SK-N-SH treated with all-trans-retinoic acid at 6 μM for 48 hours (cell line): ENCODE measurements around the gene RNF17.
"Not testable (repeated sequence)": the region's sequence is repeated elsewhere in the genome, so short reads cannot be mapped to it uniquely, and the experiment has no call there.

ENCODE experiments used
- ATAC-seq: fragments of 200-7000 bp; cut with Tn5 transposase; 3 replicates; pipeline ENCODE4 v1.9.1; 2020; ENCODE audit warnings: mild to moderate bottlenecking, moderate library complexity
- ARNTL ChIP-seq: fragments of 450-650 bp; formaldehyde crosslinking; IDR thresholded peaks from 2 replicates; pipeline ENCODE4 v1.5.0; 2020; ENCODE audit warnings: low read depth, mild to moderate bottlenecking, moderate library complexity, borderline replicate concordance
- BACH2 ChIP-seq: fragments of 250-450 bp; sonication (Bioruptor Pico); IDR thresholded peaks from 2 replicates; pipeline ENCODE4 v1.9.0; 2021; ENCODE audit warnings: mild to moderate bottlenecking, borderline replicate concordance
- CSDC2 ChIP-seq: fragments of 250-450 bp; sonication (Bioruptor Pico); IDR thresholded peaks from 2 replicates; pipeline ENCODE4 v1.5.0; 2020; ENCODE audit warnings: mild to moderate bottlenecking, moderate library complexity
- ESRRG ChIP-seq: fragments of 250-450 bp; sonication (Bioruptor Pico); IDR thresholded peaks from 2 replicates; pipeline ENCODE4 v1.6.1; 2021; ENCODE audit warnings: mild to moderate bottlenecking
- GLIS3 ChIP-seq: fragments of 250-450 bp; sonication (Bioruptor Pico); IDR thresholded peaks from 2 replicates; pipeline ENCODE4 v1.5.0; 2020; ENCODE audit warnings: mild to moderate bottlenecking, moderate library complexity
- ISL1 ChIP-seq: fragments of 250-450 bp; sonication (Bioruptor Pico); IDR thresholded peaks from 2 replicates; pipeline ENCODE4 v2.1.2; 2022; ENCODE audit warnings: mild to moderate bottlenecking, moderate library complexity
- OSR1 ChIP-seq: fragments of 250-450 bp; sonication (Bioruptor Pico); IDR thresholded peaks from 2 replicates; pipeline ENCODE4 v1.8.0; 2022; ENCODE audit warnings: moderate library complexity, mild to moderate bottlenecking, inconsistent platforms
- PPARA ChIP-seq: fragments of 250-450 bp; sonication (Bioruptor Pico); IDR thresholded peaks from 2 replicates; pipeline ENCODE4 v1.5.0; 2020; ENCODE audit warnings: mild to moderate bottlenecking, borderline replicate concordance
- RARB ChIP-seq: fragments of 250-450 bp; sonication (Bioruptor Pico); IDR thresholded peaks from 2 replicates; pipeline ENCODE4 v1.8.0; 2021; ENCODE audit warnings: mild to moderate bottlenecking, moderate library complexity
- SNAI2 ChIP-seq: fragments of 250-450 bp; sonication (Bioruptor Pico); IDR thresholded peaks from 2 replicates; pipeline ENCODE4 v1.5.0; 2020; ENCODE audit warnings: mild to moderate bottlenecking, moderate library complexity
- TCF4 ChIP-seq: fragments of 250-450 bp; sonication (Bioruptor Pico); IDR thresholded peaks from 2 replicates; pipeline ENCODE4 v1.8.0; 2021; ENCODE audit warnings: mild to moderate bottlenecking, moderate library complexity, borderline replicate concordance
- TOX ChIP-seq: fragments of 250-450 bp; sonication (Bioruptor Pico); IDR thresholded peaks from 2 replicates; pipeline ENCODE4 v1.8.0; 2021; ENCODE audit warnings: mild to moderate bottlenecking, moderate library complexity, borderline replicate concordance
- ZC3H10 ChIP-seq: fragments of 250-450 bp; sonication (Bioruptor Pico); IDR thresholded peaks from 2 replicates; pipeline ENCODE4 v1.5.1; 2021; ENCODE audit warnings: mild to moderate bottlenecking, moderate library complexity
- ZFP30 ChIP-seq: fragments of 450-650 bp; formaldehyde crosslinking; IDR thresholded peaks from 2 replicates; pipeline ENCODE4 v1.5.0; 2022; ENCODE audit warnings: mild to moderate bottlenecking, moderate library complexity
- ZNF70 ChIP-seq: fragments of 450-650 bp; formaldehyde crosslinking; IDR thresholded peaks from 2 replicates; pipeline ENCODE4 v1.5.0; 2020; ENCODE audit warnings: mild to moderate bottlenecking, moderate library complexity
- ZNF8 ChIP-seq: fragments of 450-650 bp; formaldehyde crosslinking; IDR thresholded peaks from 2 replicates; pipeline ENCODE4 v1.5.0; 2020; ENCODE audit warnings: mild to moderate bottlenecking, moderate library complexity
- TF ChIP-seq, protein P1 (sequence below): fragments of 250-450 bp; sonication (Bioruptor Pico); IDR thresholded peaks from 2 replicates; pipeline ENCODE4 v1.5.1; 2020; ENCODE audit warnings: low read depth, mild to moderate bottlenecking, moderate library complexity
- TF ChIP-seq, protein P2 (sequence below): fragments of 250-450 bp; sonication (Bioruptor Pico); IDR thresholded peaks from 2 replicates; pipeline ENCODE4 v1.8.0; 2021; ENCODE audit warnings: low read depth, mild to moderate bottlenecking, moderate library complexity, borderline replicate concordance
- TF ChIP-seq, protein P3 (sequence below): fragments of 250-450 bp; sonication (Bioruptor Pico); IDR thresholded peaks from 2 replicates; pipeline ENCODE4 v1.8.0; 2020; ENCODE audit warnings: mild to moderate bottlenecking, moderate library complexity, borderline replicate concordance
- TF ChIP-seq, protein P4 (sequence below): fragments of 250-450 bp; sonication (Bioruptor Pico); IDR thresholded peaks from 2 replicates; pipeline ENCODE4 v1.5.0; 2020; ENCODE audit warnings: mild to moderate bottlenecking, moderate library complexity

RNF17 gene

DNA sequence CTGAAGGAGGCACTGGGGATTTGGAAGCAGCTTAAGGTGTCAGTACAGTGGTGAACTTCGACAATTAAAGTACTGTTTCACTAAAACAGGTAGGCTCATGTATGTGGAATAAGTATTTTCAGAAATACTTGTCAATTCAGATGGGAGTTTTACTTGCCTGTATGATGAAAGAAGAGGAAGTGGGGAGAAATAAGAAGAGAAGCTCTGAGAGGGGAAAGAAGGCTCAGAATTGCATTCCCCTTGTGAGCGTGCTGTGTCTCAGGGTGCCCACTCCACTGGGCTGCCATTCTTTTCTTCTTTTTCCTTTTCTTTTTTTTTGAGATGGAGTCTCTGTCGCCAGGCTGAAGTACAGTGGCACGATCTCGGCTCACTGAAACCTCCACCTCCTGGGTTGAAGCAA, 38.6 kb upstream of the RNF17 start:
- ATAC-seq: no peak
- TF ChIP-seq ZNF70 (CRISPR knock-in tag): no peak

DNA sequence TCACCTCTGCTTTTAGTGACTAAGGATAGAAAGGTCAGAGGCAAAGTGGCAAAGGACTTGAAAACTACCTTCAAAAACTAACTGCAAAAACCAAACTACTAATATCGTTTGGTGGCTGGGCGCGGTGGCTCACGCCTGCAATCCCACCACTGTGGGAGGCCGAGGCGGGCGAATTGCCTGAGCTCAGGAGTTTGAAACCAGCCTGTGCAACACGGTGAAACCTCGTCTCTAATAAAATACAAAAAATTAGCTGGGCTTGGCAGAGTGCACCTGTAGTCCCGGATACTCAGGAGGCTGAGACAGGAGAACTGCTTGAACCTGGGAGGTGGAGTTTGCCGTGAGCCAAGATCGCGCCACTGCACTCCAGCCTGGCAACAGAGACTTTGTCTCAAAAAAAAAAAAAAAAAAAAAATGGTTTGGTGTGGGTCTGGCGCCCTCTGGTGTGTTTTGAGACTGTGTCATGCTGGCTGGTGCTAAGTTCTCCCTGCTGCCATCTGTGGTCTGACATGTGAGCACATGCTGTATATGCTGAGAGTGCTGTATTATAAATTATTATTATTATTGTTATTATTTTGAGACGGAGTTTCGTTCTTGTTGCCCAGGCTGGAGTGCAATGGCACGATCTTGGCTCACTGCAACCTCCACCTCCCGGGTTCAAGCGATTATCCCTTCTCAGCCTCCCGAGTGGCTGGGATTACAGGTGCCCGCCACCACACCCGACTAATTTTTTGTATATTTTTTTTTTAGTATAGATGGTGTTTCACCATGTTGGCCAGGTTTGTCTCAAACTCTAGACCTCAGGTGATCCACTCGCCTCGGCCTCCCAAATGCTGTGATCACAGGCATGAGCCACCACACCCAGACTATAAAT, 36.0 kb upstream of the RNF17 start:
- TF ChIP-seq TCF4 (CRISPR knock-in tag): no peak
- no peak for TF ChIP-seq OSR1 (CRISPR knock-in tag)
- no peak for TF ChIP-seq ARNTL (CRISPR knock-in tag)
- TF ChIP-seq PPARA (CRISPR knock-in tag): no peak
- no peak for TF ChIP-seq SNAI2
- TF ChIP-seq BACH2 (CRISPR knock-in tag): no peak
- no peak for TF ChIP-seq CSDC2
- no peak for TF ChIP-seq ZNF70 (CRISPR knock-in tag)
- TF ChIP-seq, protein P1, sequence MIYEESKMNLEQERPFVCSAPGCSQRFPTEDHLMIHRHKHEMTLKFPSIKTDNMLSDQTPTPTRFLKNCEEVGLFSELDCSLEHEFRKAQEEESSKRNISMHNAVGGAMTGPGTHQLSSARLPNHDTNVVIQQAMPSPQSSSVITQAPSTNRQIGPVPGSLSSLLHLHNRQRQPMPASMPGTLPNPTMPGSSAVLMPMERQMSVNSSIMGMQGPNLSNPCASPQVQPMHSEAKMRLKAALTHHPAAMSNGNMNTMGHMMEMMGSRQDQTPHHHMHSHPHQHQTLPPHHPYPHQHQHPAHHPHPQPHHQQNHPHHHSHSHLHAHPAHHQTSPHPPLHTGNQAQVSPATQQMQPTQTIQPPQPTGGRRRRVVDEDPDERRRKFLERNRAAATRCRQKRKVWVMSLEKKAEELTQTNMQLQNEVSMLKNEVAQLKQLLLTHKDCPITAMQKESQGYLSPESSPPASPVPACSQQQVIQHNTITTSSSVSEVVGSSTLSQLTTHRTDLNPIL (CRISPR knock-in tag): no peak
- no peak for TF ChIP-seq RARB (CRISPR knock-in tag)
- peak; percentile 100 for ATAC-seq

DNA sequence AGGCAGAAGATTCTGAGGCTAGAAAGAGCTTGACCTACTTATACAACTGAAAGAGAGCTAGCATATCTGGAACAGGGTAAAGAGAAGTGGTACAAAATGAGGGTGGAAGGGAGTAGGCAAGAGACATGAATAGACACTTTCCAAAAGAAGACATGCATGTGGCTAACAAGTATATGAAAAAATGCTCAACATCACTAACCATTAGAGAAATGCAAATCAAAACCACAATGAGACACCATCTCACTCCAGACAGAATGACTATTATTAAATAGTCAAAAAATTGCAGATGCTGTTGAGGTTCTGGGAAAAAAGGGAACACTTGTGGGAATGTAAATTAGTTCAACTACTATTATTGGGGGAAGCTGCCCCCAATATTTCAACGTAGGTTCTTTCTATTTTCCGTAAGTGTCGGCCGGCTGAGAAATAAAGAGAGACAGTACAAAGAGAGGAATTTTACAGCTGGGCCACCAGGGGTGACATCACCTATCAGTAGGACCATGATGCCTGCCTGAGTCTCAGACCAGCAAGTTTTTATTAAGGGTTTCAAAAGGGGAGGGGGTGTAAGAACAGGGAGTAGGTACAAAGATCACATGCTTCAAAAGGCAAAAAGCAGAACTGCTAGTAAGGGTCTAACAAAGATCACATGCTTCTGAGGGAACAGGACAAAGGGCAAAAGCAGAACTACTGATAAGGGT, 32.9 kb upstream of the RNF17 start:
- not testable (repeated sequence) for ATAC-seq

DNA sequence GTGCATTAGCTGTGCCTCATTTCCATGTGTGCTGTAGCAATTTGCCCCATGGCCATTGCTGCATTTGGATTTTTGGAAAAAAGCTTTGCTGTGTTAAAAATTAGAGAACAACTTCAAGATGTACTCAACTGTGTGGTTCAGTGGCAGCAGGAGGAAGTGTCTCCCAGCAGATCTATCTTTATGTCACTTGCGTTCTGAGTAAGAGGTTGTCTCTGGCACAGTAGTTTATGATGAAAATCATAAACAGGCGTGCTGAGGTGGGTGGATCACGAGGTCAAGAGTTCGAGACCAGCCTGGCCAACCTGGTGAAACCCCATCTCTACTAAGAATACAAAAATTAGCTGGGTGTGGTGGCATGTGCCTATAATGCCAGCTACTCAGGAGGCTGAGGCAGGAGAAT, 29.0 kb upstream of the RNF17 start:
- TF ChIP-seq RARB (CRISPR knock-in tag) (no peak), TCF4 (CRISPR knock-in tag) (no peak), ZC3H10 (no peak), OSR1 (CRISPR knock-in tag) (no peak), PPARA (CRISPR knock-in tag) (no peak), CSDC2 (no peak), ZFP30 (CRISPR knock-in tag) (no peak), GLIS3 (CRISPR knock-in tag) (no peak), TOX (CRISPR knock-in tag) (no peak), ESRRG (CRISPR knock-in tag) (no peak), ZNF70 (CRISPR knock-in tag) (no peak), ZNF8 (CRISPR knock-in tag) (no peak), ARNTL (CRISPR knock-in tag) (no peak), ISL1 (CRISPR knock-in tag) (no peak)
- TF ChIP-seq, protein P1 (CRISPR knock-in tag): no peak
- TF ChIP-seq, protein P2, sequence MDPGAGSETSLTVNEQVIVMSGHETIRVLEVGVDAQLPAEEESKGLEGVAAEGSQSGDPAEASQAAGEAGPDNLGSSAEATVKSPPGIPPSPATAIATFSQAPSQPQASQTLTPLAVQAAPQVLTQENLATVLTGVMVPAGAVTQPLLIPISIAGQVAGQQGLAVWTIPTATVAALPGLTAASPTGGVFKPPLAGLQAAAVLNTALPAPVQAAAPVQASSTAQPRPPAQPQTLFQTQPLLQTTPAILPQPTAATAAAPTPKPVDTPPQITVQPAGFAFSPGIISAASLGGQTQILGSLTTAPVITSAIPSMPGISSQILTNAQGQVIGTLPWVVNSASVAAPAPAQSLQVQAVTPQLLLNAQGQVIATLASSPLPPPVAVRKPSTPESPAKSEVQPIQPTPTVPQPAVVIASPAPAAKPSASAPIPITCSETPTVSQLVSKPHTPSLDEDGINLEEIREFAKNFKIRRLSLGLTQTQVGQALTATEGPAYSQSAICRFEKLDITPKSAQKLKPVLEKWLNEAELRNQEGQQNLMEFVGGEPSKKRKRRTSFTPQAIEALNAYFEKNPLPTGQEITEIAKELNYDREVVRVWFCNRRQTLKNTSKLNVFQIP (CRISPR knock-in tag): no peak
- TF ChIP-seq, protein P3, sequence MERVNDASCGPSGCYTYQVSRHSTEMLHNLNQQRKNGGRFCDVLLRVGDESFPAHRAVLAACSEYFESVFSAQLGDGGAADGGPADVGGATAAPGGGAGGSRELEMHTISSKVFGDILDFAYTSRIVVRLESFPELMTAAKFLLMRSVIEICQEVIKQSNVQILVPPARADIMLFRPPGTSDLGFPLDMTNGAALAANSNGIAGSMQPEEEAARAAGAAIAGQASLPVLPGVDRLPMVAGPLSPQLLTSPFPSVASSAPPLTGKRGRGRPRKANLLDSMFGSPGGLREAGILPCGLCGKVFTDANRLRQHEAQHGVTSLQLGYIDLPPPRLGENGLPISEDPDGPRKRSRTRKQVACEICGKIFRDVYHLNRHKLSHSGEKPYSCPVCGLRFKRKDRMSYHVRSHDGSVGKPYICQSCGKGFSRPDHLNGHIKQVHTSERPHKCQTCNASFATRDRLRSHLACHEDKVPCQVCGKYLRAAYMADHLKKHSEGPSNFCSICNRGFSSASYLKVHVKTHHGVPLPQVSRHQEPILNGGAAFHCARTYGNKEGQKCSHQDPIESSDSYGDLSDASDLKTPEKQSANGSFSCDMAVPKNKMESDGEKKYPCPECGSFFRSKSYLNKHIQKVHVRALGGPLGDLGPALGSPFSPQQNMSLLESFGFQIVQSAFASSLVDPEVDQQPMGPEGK (CRISPR knock-in tag): no peak
- TF ChIP-seq, protein P4, sequence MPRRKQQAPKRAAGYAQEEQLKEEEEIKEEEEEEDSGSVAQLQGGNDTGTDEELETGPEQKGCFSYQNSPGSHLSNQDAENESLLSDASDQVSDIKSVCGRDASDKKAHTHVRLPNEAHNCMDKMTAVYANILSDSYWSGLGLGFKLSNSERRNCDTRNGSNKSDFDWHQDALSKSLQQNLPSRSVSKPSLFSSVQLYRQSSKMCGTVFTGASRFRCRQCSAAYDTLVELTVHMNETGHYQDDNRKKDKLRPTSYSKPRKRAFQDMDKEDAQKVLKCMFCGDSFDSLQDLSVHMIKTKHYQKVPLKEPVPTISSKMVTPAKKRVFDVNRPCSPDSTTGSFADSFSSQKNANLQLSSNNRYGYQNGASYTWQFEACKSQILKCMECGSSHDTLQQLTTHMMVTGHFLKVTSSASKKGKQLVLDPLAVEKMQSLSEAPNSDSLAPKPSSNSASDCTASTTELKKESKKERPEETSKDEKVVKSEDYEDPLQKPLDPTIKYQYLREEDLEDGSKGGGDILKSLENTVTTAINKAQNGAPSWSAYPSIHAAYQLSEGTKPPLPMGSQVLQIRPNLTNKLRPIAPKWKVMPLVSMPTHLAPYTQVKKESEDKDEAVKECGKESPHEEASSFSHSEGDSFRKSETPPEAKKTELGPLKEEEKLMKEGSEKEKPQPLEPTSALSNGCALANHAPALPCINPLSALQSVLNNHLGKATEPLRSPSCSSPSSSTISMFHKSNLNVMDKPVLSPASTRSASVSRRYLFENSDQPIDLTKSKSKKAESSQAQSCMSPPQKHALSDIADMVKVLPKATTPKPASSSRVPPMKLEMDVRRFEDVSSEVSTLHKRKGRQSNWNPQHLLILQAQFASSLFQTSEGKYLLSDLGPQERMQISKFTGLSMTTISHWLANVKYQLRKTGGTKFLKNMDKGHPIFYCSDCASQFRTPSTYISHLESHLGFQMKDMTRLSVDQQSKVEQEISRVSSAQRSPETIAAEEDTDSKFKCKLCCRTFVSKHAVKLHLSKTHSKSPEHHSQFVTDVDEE (CRISPR knock-in tag): no peak
- ATAC-seq: no peak
